ENCODE data around the gene HLA-DRB1. TPM values are rescaled to one million over a fixed set of nuclear protein-coding genes. Genes with fewer than 3 reads are reported as not detected.
A peak's percentile ranks its signal among the peaks of the same experiment; 100 is the strongest.

HLA-DRB1 gene
- total RNA-seq, 1 donor from 2014 or later, result 26.4 TPM

- intact Hi-C loops (cut with micrococcal nuclease), result no loop called here
- Histone ChIP-seq H3K4me1 (no peaks in the 10 kb centered on the region), H3K9me3 (replicated peaks) (peaks cover 10% of the 10 kb centered on the region), H3K4me3 (no peak overlapping the region), H3K36me3 (no peaks in the 10 kb centered on the region), H3K27ac (replicated peaks) (no peak overlapping the region), H3K27me3 (ENCODE audit: low read depth) (no peaks in the 10 kb centered on the region)
- DNase-seq, result no peak
- TF ChIP-seq CTCF (IDR thresholded peaks at IDR 0.05; ENCODE audit: borderline replicate concordance), result peak; percentile 35
These were observed 33.1 kb upstream of the HLA-DRB1 start for GRCh38 chr6:32622545-32623401.

GRCh38 chr6:32621372-32621771, 31.7 kb upstream of the HLA-DRB1 start:
- H3K9me3 ChIP-seq (replicated peaks), result peaks cover 12% of the 10 kb centered on the region
- no peak overlapping the region for H3K27ac ChIP-seq (replicated peaks)
- H3K4me1 ChIP-seq, result no peaks in the 10 kb centered on the region
- H3K4me3 ChIP-seq, result no peak overlapping the region
- no peaks in the 10 kb centered on the region for H3K27me3 ChIP-seq (ENCODE audit: low read depth)
- intact Hi-C loops (cut with micrococcal nuclease), result no loop called here
- DNase-seq, result no peak
- TF ChIP-seq CTCF (IDR thresholded peaks at IDR 0.05; ENCODE audit: borderline replicate concordance), result no peak
- H3K36me3 ChIP-seq, result no peaks in the 10 kb centered on the region

GRCh38 chr6:32617751-32618150, 28.1 kb upstream of the HLA-DRB1 start:
- H3K4me1 ChIP-seq, result no peaks in the 10 kb centered on the region
- no peak for TF ChIP-seq CTCF (IDR thresholded peaks at IDR 0.05; ENCODE audit: borderline replicate concordance)
- no peak overlapping the region for H3K27ac ChIP-seq (replicated peaks)
- H3K4me3 ChIP-seq, result no peak overlapping the region
- H3K36me3 ChIP-seq, result no peaks in the 10 kb centered on the region
- intact Hi-C loops (cut with micrococcal nuclease), result no loop called here
- peaks cover 12% of the 10 kb centered on the region for H3K9me3 ChIP-seq (replicated peaks)
- no peak for DNase-seq
- H3K27me3 ChIP-seq (ENCODE audit: low read depth), result peaks cover 4% of the 10 kb centered on the region

GRCh38 chr6:32615885-32616532, 26.4 kb upstream of the HLA-DRB1 start:
- H3K36me3 ChIP-seq, result no peaks in the 10 kb centered on the region
- intact Hi-C loops (cut with micrococcal nuclease), result no loop called here
- peaks cover 4% of the 10 kb centered on the region for H3K27me3 ChIP-seq (ENCODE audit: low read depth)
- H3K9me3 ChIP-seq (replicated peaks), result peaks cover 12% of the 10 kb centered on the region
- H3K4me1 ChIP-seq, result no peaks in the 10 kb centered on the region
- no peak overlapping the region for H3K27ac ChIP-seq (replicated peaks)
- DNase-seq, result no peak
- H3K4me3 ChIP-seq, result no peak overlapping the region
- no peak for TF ChIP-seq CTCF (IDR thresholded peaks at IDR 0.05; ENCODE audit: borderline replicate concordance)

- peaks cover 4% of the 10 kb centered on the region for H3K27me3 ChIP-seq (ENCODE audit: low read depth)
- peaks cover 12% of the 10 kb centered on the region for H3K9me3 ChIP-seq (replicated peaks)
- H3K27ac ChIP-seq (replicated peaks), result no peak overlapping the region
- TF ChIP-seq CTCF (IDR thresholded peaks at IDR 0.05; ENCODE audit: borderline replicate concordance), result no peak
- no peak overlapping the region for H3K4me3 ChIP-seq
- intact Hi-C loops (cut with micrococcal nuclease), result no loop called here
- H3K36me3 ChIP-seq, result no peaks in the 10 kb centered on the region
- DNase-seq, result no peak
- H3K4me1 ChIP-seq, result no peaks in the 10 kb centered on the region
These were observed 24.9 kb upstream of the HLA-DRB1 start for GRCh38 chr6:32614366-32615081.
